ENCODE measurements around the gene ATF2. TPM values are rescaled to one million over a fixed set of nuclear protein-coding genes. Genes with fewer than 3 reads are reported as not detected.

The ATF2 gene
- total and polyA plus RNA-seq, 2 of the 13 experiments (the other 11 are each of a cell fraction or from before 2014, with no cell fraction given) = 91.6 to 95.1 TPM

- no peak for TF ChIP-seq NONO (IDR thresholded peaks at IDR 0.05)
- TF ChIP-seq NONO (CRISPR knock-in tag; conservative IDR thresholded peaks at IDR 0.05) = peak; percentile 89
- TF ChIP-seq ZNF501 (CRISPR knock-in tag; IDR thresholded peaks at IDR 0.05) = peak; percentile 94
- TF ChIP-seq ZNF619 (CRISPR knock-in tag; IDR thresholded peaks at IDR 0.05) = peak; percentile 79; the same call in 1 of the 2 replicates
- TF ChIP-seq ZBTB43 (CRISPR knock-in tag; conservative IDR thresholded peaks at IDR 0.05) = peak; percentile 82; the same call in 1 of the 2 replicates
- TF ChIP-seq TCF7L2 (IDR thresholded peaks at IDR 0.05; ENCODE audit: low read depth, low read length) = no peak
- TF ChIP-seq GABPA (IDR thresholded peaks at IDR 0.05; ENCODE audit: low read depth, low read length) = peak; percentile 36; the same call in 1 of the 2 replicates
- peak; percentile 77 for TF ChIP-seq GABPA (CRISPR knock-in tag; IDR thresholded peaks at IDR 0.05; ENCODE audit: low read depth)
- TF ChIP-seq SNAPC5 (CRISPR knock-in tag; IDR thresholded peaks at IDR 0.05; ENCODE audit: borderline replicate concordance) = no peak
- peak; percentile 91 for TF ChIP-seq ZNF263 (CRISPR knock-in tag; IDR thresholded peaks at IDR 0.05)
- peak; percentile 43 for TF ChIP-seq ZZZ3 (CRISPR knock-in tag; IDR thresholded peaks at IDR 0.05; ENCODE audit: borderline replicate concordance)
- no peak for TF ChIP-seq AHDC1 (CRISPR knock-in tag; IDR thresholded peaks at IDR 0.05; ENCODE audit: borderline replicate concordance)
- TF ChIP-seq ZUFSP (CRISPR knock-in tag; IDR thresholded peaks at IDR 0.05; ENCODE audit: borderline replicate concordance) = no peak
- TF ChIP-seq EP300 (IDR thresholded peaks at IDR 0.05; ENCODE audit: low read depth in 2 of 2, low read length in 2 of 2) = peak in 1 of 2 experiments; percentile 10; a peak in 1 of 4 replicates
- TF ChIP-seq EP300 (CRISPR knock-in tag; IDR thresholded peaks at IDR 0.05; ENCODE audit: borderline replicate concordance) = peak; percentile 42
- TF ChIP-seq NR0B2 (CRISPR knock-in tag; IDR thresholded peaks at IDR 0.05) = no peak
- 0 out of 2 replicates have a peak, but pooled peaks have one; percentile 21 for TF ChIP-seq GTF2F1 (IDR thresholded peaks at IDR 0.05; ENCODE audit: low read length)
- TF ChIP-seq MEF2D (CRISPR knock-in tag; IDR thresholded peaks at IDR 0.05) = peak; percentile 87
- peak; percentile 98 for TF ChIP-seq KDM2A (CRISPR knock-in tag; IDR thresholded peaks at IDR 0.05; ENCODE audit: borderline replicate concordance, low read depth)
- no peak for TF ChIP-seq EHMT2 (IDR thresholded peaks at IDR 0.05; ENCODE audit: borderline replicate concordance, low read depth, low read length)
These were observed at the start of gene ATF2 (continued) for GRCh38 chr2:175167792-175168563.

Measured in HepG2 (cell line).